ENCODE measurements around the gene KRT3.
"Not testable (repeated sequence)": the region's sequence is repeated elsewhere in the genome, so short reads cannot be mapped to it uniquely, and the experiment has no call there.

The KRT3 gene

DNA sequence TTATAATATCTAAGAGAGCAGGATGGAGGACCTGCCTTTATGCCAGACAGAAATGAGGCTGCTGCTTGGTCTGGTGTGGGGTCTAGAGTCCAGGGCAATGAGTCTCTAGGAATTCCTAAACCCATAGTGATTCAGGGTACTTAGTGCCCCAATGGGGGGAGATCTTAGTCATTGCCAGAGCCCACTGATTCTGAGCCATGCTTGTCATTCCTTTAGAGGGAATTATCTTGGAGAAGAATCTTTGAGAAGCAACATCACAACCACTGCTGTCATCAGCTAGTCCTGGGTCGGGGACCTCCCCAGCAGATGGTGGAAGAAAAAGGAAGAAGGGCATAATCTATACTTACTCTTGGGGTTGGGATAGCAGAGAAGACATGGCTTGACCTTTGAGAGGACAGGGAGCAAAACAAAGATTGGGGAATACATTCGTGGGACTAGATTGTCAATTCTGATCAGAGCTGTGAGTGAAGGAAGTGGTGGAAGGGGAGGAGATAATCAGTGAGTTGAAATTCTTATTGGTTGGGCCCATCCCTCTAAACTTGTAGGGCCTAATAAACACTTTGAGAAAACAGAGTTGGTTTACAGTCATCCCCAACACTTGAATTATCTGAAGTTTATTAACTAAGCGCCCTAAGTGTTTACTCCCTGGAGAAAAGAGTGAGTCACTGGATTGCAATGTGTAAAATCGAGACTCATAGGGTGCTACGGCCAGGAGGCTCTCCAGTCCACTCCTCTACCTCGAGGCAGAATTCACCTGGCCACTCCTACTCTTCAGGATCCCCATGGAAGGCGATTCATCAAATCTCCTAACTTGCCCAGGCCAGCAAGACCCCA, 3.0 kb upstream of the KRT3 start:
- DNase-seq (ENCODE audit: low read depth in 4 of 4, low spot score in 1 of 4), result no peak

DNA sequence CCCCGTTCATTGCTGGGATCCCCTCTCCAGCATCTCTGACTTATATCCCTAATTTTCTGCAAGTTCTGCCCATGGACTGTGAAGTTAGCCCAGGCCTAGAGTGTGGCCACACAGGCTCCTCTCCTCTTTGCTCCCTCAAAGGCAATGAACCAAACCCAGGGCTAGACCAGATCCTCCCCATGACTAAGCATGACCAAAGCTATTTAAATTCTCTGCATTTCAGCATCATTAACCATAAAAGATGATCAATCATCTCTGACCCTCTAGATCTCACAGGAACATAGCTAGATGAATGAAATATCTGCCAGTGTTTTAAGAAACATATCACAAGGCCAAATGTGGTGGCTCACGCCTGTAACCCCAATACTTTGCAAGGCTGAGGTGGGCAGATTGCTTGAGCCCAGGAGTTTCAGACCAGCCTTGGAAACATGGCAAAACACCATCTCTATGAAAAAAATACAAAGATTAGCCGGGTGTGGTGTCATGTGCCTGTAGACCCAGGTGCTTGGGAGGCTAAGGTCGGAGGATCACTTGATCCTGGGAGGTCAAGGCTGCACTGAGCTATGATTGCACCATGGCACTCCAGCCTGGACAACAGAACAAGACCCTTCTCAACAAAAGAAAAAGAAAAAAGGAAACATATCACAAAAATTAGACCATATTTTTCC, 2.2 kb upstream of the KRT3 start:
- DNase-seq (ENCODE audit: low read depth in 4 of 4, low spot score in 1 of 4), result no peak

DNA sequence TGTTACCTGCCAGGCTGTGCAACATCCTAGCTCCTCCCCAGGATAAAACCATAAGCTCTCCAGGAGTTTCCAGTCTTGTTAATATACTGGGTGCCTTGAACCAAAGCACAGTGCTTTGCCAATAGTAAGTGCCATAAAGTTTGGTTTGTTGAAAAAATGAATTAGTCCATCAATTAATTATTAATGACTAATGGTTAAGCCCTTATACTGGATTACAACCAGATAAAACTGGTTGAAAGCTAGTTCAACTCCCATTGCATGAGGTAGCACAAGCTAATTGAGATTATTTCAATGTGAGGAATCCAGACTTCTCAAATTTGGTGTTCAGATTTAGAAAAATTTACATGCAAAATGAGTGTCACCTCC, 1.6 kb upstream of the KRT3 start:
- no peak for DNase-seq (ENCODE audit: low read depth in 4 of 4, low spot score in 1 of 4)

DNA sequence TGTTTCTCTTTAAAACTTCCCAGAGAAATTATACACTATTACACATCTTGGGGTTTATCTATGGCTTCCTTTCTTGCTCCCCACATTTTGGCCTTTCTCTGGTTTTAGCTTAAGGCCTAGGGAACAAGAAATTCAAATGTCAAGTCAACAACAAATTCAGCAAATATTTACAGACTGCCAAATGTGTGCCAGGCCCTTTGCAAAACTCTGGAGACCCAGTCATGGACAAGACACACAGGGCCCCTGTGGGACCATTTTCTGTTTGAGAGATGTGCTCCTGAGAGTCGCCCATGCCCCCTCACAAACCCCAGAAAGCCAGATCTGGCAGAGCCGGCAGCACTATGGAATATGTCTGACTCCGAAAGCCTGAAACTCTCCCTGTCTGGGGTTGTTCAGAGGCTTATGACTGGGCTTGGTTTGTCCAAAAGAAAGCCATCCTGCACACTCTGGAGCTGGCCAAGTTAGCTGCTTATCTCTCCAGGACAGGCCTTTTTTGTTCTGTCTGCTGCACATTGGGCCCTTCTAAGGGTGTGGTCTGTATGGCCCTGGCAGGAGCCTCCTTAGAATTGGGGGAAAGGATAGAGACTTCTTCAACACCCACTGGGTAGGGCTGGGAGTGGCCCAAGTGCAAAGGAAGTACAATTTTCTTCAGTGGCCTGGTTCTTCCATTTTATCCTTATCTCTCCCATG, 1.1 kb upstream of the KRT3 start:
- no peak for DNase-seq (ENCODE audit: low read depth in 4 of 4, low spot score in 1 of 4)

DNA sequence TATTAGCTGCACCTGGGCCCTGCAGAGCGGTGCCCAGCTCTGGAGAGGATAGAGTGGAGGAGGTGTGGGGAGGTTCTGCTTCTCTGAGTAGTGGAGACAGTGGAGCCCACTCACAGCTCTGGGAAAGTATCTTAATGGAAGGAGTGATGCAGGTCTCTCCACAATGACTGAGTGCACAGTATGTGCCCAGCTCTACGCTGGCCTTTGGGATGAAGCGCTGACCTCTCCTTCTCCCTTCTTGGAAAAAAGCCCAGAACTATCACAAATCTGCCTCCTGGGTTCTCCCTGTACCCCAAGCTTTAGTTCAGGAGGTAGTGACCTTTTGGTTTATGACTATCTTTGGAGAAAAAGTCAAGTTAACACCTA, 495 bp upstream of the KRT3 start:
- no peak for DNase-seq (ENCODE audit: low read depth in 4 of 4, low spot score in 1 of 4)

DNA sequence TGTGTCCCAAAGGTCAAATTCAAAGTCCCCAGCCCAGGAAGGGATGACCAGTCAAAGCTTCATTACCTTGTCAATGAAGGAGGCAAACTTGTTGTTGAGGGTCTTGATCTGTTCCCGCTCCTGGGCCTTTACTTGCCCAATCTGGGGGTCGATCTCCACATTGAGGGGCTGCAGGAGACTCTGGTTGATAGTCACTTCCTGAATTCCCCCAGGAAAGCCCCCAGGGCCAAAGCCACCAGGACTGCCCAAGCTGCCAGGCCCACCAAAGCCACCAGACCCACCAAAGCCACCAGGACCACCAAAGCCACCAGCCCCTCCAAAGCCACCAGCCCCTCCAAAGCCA, 614 bp downstream of the KRT3 start:
- DNase-seq (ENCODE audit: low read depth in 4 of 4, low spot score in 1 of 4), result not testable (repeated sequence)

DNA sequence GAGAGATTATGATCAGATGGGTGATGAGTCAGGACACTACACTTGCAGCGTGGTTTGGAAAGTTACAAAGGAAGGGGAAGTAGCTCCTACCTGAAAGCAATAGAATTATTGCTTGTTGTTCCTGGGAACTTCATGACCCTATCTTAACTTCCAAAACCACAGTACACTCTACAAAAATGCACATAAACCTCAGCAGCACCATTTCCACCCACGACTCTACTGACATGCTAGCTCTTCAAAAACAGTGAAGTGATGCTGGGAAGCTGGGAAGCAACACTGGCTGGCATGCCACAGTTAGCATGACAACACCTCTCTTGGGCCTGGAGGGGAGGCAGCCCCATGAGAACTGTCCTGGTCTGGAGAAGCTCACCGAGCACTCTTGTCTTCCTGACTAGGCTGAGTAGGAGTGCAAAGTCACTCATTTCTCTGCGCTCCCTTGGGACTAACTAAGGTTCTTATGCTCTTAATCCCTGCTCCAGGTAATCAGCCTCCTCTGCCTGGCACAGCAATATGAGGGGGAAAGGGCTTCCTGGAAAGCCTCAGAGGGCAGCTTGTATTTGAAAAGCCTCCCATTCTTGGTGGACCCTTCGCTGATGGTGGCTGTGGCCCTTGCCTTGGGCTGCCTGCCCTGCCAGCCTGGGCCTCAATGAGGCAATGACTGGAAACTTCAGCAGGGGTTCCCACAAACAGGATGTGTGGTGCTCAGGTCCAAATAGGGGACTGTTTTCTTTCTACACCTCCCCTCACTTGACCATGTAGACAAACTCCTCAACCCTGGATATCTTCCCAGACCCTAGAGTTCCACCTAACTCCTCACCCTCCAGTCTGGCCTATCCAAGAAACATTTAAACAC, 1.2 kb downstream of the KRT3 start:
- no peak for DNase-seq (ENCODE audit: low read depth in 4 of 4, low spot score in 1 of 4)

DNA sequence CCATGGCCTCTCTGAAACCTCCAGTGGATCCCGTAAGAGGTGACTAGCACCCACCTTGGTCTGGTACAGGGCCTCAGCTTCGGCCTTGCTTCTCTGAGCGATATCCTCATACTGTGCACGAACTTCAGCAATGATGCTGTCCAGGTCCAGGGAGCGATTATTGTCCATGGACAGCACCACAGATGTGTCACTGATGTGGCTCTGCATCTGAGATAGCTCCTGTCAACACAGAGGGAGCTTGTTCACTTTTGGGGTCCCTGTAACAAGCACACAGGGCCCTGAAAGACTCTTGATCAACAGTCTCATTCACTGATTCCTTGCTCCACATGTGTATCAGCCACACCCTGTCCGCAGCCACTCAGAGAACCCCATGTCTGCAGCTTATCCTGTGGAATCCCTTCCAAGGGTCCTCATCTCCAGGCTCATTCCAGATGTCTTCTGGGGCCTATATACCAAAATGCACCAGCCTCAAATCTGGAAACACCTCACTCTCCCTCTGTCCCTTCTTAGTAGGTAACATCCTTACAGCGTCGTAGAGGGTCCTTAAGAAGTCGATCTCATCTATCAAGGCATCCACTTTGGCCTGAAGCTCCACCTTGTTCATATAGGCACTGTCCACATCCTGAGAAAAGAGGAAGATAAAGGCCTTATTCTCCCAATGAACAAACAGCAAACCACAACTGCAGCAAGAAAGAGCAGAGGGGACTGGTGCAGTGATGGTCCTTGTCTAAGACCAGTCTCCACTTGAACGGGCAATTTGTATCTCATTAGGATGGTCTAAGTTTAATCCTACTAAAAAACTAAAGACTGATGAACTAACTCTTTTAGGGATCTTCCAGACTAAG, 3.5 kb downstream of the KRT3 start:
- DNase-seq (ENCODE audit: low read depth in 4 of 4, low spot score in 1 of 4), result no peak

DNA sequence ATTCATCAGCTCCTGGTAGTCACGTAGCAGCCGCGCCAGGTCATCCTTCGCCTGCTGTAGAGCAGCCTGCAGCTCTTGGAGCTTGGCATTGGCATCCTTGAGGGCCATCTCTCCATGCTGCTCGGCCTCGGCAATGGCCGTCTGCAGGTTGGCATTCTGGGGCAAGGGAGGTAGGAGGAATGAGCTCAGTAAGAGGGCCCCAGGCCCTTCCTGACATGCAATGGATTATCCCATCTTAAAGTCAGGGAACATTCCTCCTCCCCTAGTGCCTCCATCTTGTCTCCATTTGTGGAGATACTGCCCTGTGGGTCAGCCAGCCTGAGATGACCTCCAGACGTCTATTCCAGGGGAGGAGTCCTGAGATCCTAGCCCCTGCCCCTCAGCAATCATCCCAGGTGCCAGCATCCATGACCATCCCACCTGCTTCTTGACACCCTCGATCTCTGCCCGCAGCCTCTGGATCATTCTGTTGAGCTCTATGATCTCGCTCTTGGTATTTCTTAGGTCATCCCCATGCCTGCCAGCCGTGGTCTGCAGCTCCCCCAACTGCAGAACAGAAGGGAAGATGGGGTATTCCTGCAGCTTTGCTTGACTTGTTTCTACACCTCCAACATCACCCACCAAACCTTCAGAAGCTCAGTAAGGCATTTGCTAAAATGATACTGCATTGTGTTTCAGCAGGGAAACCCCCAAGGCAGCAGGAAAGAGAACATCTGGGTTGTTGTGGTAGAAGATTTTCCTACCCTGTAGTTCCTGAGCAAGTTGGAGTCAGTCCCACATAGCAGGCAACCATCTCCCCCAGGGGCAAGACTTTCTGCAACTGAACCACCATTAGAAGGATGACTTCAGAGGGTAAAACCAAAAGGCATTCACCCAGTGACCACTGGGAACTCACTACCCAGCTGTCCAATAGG, 4.4 kb downstream of the KRT3 start:
- DNase-seq (ENCODE audit: low read depth in 4 of 4, low spot score in 1 of 4), result no peak

DNA sequence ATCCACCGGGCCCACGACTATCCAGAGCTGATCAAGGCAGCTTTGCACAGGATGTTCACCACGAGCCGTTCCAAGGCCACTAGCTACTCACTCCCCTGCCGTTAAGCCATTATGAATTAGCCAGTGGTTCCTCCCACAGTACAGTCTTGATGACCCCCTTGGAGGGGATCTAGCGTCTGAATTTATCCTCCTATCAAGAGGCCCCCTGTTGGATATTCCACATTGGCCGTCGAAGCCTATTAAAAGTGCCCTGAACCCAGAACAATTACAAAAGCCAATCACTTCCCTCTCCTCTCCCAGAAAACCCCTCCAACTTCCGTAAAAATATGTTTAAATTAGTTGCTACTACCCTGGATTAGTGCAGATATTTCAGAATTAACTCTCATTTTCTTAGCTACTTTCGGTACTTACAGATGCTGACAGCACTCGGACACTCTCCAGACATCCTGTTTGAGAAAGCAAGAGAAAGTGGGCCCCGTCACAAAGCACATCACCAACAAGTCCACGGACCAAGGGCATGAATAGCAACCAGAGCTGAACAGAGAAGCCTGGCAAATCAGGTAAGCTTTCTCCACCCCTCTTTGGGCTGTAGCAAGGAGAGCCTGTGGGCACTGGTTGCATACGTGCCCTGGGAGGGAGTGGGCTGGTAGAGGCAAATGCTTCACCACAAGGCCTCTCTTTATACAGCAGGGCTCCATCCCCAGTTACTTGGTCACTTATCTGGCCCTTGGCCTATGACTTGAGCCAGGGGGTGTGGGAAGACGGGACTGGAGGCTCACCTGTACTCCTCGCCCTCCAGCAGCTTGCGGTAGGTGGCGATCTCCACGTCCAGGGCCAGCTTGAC, 5.3 kb downstream of the KRT3 start:
- DNase-seq (ENCODE audit: low read depth in 4 of 4, low spot score in 1 of 4), result no peak

DNA sequence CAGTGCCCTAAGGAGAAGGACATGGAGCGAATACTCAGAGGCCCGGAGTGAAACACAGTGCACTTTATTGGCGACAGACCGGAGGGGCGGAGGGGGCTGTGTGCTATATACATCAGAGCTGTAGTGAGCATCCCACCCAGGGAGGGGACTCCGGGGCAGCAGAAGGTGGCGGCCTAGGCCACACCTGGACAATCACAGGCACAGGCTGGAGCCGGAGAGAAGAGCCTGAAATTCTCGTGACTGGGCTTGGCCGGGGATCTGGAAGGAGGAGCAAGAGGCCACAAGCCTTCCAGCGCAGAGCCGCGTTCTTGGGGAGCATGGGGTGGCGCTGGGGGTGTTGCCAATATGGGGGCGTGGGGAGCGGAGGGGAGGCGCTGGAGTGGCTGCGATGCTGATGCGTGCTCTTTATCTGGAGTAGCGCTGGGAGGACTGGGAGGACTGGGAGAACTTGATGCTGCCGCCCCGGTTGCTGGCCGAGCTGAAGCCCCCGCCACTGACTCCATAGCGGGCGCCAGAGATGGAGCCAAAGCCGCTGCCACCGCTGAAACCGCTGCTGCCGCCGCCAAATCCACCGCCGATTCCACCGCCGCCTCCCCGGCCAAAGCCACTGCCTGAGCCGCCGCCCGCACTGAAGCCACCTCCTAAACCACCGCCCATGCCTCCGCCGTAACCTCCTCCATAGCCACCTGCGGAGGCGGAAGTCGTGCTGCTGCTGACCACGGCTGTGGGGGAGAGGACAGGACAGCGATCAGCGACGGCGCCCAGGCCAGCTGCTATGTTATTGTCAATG, 6.1 kb downstream of the KRT3 start:
- no peak for DNase-seq (ENCODE audit: low read depth in 4 of 4, low spot score in 1 of 4)

DNA sequence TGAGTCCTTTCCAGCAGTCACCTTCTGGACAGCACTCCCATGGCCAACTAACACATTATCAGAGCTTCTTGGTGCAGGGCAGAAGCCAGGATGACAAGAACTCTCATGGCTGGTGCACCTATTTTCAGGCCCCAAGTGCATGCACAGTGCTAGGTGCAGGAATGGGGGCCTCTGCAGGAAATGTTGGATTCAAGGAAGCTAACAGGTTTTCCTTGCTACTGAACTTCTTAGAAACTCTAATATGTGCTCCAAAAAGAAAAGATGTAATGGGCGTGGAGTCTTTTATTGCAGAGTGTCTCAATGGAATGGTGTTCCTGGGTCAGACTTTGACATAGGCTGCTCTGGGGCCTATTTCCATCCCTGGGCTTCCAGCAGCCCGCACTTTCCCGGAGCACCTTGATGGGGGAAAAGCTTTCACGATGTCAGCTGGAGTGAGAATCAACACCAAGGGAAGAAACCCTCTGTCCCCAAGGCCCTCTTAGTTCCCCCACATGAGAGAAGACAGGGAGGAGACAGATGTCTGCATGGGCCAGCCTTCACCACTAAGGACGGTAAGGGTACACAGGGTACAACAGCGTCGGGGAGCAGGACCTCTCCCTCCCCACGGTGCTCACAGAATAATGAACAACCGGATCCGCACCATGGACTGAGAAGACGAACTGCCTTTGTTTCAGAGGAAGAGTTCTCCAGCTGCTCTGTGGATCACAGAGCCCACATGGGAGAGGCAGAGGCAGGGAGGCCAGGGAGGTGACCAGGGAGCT, 6.9 kb downstream of the KRT3 start:
- no peak for DNase-seq (ENCODE audit: low read depth in 4 of 4, low spot score in 1 of 4)

DNA sequence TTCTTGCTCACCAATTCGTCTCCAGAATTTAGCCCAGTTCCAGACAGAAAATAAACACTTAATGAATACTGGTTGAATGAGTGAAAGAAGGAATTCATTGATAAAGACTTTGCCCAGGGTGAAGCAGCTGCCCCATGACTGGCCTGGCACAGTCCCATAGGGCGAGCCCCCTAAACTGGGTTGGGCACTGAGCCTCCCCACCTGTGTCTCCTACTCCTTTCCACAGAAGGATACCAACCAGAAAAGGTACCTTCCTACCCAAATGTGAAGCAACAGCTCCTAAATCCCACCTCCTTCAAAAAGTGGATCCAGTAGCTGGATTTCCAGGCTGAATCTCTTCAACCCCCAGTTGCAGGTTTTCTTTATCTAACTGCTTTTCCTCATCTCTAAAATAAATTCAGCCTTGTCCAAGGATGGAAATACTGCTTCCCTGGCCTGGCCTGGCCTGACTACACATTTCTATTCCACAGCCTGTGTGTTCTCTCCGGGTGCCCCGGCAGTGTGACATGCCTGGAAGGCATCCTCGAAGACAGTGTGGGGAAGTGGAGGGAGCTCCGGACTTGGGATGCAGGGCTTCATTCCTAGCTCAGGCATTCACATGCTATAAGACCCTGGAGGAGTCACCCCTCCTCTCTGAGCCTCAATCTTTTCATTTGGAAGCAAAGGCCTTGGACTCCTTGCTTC, 7.6 kb downstream of the KRT3 start:
- no peak for DNase-seq (ENCODE audit: low read depth in 4 of 4, low spot score in 1 of 4)

DNA sequence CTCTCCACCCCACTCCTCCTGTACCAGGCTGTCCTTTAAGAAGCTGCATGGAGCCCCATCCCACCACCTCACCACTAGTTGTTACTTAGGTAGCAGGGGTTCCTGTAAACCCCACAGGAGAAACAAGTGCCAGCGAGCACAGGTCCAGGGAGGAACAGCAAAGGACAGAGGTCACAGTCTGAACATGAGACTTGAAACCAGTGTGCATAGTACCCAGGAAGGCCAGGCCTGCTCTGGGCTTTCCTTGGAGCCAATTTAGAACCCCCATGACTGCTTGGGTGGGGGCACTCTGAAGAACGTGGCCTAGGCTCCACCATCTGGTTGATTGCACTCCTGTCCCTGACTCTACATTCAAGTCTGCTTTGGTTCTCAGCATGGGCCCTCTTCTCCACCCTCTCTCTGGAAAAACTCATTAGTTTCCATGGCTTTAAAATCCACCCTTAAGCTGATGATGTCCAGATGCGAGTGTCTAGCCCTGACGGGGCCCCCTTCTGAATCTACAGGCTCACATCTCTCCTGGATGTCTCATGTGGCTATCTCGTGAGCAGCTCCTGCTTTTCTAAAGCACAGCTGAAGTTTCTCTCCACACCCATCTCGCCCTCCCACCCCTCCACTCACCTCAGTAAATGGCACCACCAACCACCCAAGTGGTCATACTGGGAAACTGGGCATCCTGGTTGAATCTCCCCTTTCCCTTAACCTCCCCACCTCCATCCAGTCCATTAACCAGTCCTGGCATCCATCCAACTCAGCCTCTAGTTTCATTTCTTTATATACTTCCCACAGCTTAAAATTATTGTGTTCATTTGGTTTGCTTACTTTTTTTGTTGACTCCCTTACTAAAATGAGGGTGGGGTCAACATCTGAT, 8.4 kb downstream of the KRT3 start:
- DNase-seq (ENCODE audit: low read depth in 4 of 4, low spot score in 1 of 4), result no peak

DNA sequence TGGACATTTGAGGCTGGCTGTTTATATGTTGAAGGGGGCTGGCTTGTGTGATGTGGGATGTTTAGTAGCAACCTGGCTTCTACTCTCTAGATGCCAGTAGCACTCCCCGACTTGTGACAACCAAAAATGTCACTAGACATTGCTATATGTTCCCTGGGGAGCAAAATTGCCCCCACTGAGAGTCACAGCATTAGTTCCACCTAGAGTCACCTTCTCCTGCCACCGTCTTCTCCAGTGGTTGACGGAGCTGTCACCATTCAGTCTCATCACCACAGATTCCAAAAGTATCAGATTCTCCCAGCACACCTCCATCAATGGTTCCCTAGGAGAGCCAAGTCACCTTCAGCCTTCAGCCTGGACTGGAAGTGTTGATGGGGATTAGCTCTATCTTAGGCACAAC, 11.0 kb downstream of the KRT3 start:
- no peak for DNase-seq (ENCODE audit: low read depth in 4 of 4, low spot score in 1 of 4)
